Measurements from ENCODE around the gene IGFBP7.

Gene IGFBP7

DNA sequence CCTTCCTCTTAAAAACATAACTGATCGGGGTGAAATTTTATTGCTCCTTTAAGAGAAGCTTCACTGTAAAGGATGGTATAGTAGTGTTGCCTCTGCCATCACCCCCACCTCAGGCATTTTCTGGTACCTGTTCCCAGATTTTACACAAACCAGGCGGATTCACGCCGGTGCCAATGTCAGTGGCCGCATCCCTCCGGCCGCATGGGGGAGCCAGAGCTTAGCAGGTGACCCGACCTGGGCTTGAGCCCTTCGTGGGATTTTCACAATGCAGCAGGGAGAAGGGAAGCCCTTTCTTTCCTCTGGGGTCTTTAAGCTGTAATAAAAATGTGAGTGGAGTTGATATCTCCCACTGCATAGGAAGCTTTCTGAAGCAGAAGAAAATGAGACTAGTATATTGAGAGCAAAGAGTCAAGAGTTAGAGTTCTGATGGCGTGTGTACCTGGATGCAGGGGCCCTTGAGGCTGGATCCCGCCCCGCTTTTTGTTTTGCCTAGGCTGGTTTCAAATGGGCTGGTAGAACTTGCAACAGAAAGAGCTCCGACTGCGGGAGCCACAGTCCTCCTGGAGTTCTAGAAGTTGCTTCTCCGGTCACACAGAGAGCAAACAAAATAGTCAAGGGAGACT is 72.1 kb downstream of the IGFBP7 start:
- Histone ChIP-seq H3K27ac (ENCODE audit: low read depth, low read length) (no peak overlapping the region), H3K9ac (ENCODE audit: low read length) (no peak overlapping the region), H3K4me1 (ENCODE audit: control insufficient read depth, insufficient read depth, low read length) (peaks cover 15% of the 10 kb centered on the region), H3K36me3 (ENCODE audit: control insufficient read depth, insufficient read depth, low read length) (0 out of 2 replicates have a peak, but pooled peaks cover 1% of the 10 kb centered on the region), H3K4me3 (ENCODE audit: low read depth, low read length) (0 out of 2 replicates have a peak overlapping the region, but pooled peaks have one; percentile 32), H3K9me3 (ENCODE audit: control insufficient read depth, insufficient read depth, low read depth, low read length) (no peaks in the 10 kb centered on the region), H3K27me3 (ENCODE audit: control insufficient read depth, insufficient read depth, low read length) (no peaks in the 10 kb centered on the region)

DNA sequence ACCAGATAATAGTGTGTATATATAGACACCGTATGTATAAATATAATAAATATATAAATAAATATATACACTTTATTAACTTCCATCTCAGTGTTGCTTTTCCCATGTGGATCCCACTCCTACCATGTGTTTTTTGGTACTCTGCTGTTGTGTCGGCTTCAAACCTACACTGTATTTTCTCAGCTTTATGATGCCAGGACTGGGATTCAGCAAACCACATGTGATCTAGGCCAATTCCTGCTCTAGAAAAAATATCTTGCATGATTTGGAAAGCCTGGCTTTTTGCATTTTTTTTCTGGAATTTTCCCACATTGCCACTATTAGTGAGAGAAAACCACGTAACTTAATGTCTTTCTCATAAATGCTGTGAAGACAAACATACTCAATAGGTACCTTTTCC is 75.7 kb downstream of the IGFBP7 start:
- no peak overlapping the region for H3K9ac ChIP-seq (ENCODE audit: low read length)
- H3K36me3 ChIP-seq (ENCODE audit: control insufficient read depth, insufficient read depth, low read length): peaks cover 31% of the 10 kb centered on the region
- peaks cover 8% of the 10 kb centered on the region for H3K4me1 ChIP-seq (ENCODE audit: control insufficient read depth, insufficient read depth, low read length)
- H3K27me3 ChIP-seq (ENCODE audit: control insufficient read depth, insufficient read depth, low read length): no peaks in the 10 kb centered on the region
- H3K9me3 ChIP-seq (ENCODE audit: control insufficient read depth, insufficient read depth, low read depth, low read length): no peaks in the 10 kb centered on the region
- H3K27ac ChIP-seq (ENCODE audit: low read depth, low read length): no peak overlapping the region
- H3K4me3 ChIP-seq (ENCODE audit: low read depth, low read length): no peak overlapping the region

DNA sequence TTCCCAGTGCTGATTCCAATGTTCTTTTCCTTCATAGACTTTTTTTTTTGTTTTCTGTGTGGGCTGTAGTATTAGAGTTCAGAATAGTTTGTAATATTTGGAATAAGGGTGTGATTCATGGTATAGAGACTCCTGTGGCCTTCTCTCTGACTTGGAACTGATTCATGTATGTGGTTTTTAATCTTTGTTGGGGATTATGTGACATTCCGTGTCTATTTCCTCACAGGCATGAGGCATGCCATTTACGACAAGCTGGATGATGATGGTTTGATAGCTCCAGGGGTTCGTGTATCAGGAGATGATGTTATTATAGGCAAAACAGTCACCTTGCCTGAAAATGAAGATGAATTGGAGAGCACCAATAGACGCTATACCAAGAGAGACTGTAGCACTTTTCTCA is 87.1 kb downstream of the IGFBP7 start:
- Histone ChIP-seq H3K36me3 (ENCODE audit: control insufficient read depth, insufficient read depth, low read length) (peaks cover 98% of the 10 kb centered on the region), H3K4me1 (ENCODE audit: control insufficient read depth, insufficient read depth, low read length) (no peaks in the 10 kb centered on the region), H3K4me3 (ENCODE audit: low read depth, low read length) (no peak overlapping the region), H3K9ac (ENCODE audit: low read length) (no peak overlapping the region), H3K27ac (ENCODE audit: low read depth, low read length) (no peak overlapping the region), H3K27me3 (ENCODE audit: control insufficient read depth, insufficient read depth, low read length) (no peaks in the 10 kb centered on the region), H3K9me3 (ENCODE audit: control insufficient read depth, insufficient read depth, low read depth, low read length) (no peaks in the 10 kb centered on the region)

DNA sequence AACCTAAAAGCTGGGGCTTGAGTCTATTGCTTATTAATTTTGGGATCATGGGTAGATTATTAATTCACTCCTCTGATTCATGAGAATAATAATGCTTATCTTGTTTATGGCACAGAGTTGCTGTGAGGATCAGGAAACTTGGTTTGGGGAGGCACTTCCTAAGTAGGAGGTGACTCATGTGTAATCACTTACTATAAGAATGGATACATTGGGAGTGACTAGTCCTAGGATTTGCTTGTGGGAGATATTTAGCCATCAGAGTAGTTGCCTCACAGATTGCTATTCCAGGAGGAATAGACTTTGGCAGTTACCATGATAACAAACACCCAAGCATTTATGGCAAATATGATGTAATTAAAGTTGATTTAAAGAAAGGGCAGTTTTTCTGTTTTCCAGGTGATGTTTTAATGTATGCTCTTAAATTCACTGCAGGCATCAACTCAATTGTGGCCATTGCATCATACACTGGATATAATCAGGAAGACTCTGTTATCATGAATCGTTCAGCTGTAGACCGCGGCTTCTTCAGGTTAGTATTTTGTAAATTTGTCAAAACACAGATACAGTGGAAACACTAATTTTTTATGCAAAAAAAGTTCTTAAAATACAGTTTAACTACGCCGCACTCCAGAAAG is 89.6 kb downstream of the IGFBP7 start:
- Histone ChIP-seq H3K27me3 (ENCODE audit: control insufficient read depth, insufficient read depth, low read length) (no peaks in the 10 kb centered on the region), H3K4me3 (ENCODE audit: low read depth, low read length) (no peak overlapping the region), H3K4me1 (ENCODE audit: control insufficient read depth, insufficient read depth, low read length) (no peaks in the 10 kb centered on the region), H3K9ac (ENCODE audit: low read length) (no peak overlapping the region), H3K36me3 (ENCODE audit: control insufficient read depth, insufficient read depth, low read length) (peaks cover 94% of the 10 kb centered on the region), H3K27ac (ENCODE audit: low read depth, low read length) (no peak overlapping the region), H3K9me3 (ENCODE audit: control insufficient read depth, insufficient read depth, low read depth, low read length) (no peaks in the 10 kb centered on the region)

DNA sequence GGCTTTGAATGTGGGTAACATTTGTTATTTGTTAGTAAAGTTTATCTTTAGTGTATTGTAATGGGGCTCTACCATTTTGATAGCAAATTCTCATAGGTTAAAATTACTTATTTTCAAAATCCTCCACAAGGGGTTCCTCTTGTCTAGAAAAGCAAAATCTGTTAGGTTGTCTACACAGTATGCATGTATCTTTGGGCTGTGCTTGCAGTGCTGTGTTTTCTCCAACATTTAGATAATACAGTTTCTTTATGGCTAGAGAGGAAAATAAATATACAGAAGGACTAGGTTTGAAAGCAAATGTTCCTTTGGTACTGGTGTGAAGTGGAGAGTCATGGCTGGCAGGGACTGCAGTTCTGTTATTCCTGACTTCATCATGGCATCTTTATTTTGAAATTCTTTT is 91.2 kb downstream of the IGFBP7 start:
- Histone ChIP-seq H3K4me3 (ENCODE audit: low read depth, low read length) (no peak overlapping the region), H3K4me1 (ENCODE audit: control insufficient read depth, insufficient read depth, low read length) (no peaks in the 10 kb centered on the region), H3K9me3 (ENCODE audit: control insufficient read depth, insufficient read depth, low read depth, low read length) (no peaks in the 10 kb centered on the region), H3K27ac (ENCODE audit: low read depth, low read length) (no peak overlapping the region), H3K27me3 (ENCODE audit: control insufficient read depth, insufficient read depth, low read length) (no peaks in the 10 kb centered on the region), H3K36me3 (ENCODE audit: control insufficient read depth, insufficient read depth, low read length) (peaks cover 90% of the 10 kb centered on the region), H3K9ac (ENCODE audit: low read length) (no peak overlapping the region)

DNA sequence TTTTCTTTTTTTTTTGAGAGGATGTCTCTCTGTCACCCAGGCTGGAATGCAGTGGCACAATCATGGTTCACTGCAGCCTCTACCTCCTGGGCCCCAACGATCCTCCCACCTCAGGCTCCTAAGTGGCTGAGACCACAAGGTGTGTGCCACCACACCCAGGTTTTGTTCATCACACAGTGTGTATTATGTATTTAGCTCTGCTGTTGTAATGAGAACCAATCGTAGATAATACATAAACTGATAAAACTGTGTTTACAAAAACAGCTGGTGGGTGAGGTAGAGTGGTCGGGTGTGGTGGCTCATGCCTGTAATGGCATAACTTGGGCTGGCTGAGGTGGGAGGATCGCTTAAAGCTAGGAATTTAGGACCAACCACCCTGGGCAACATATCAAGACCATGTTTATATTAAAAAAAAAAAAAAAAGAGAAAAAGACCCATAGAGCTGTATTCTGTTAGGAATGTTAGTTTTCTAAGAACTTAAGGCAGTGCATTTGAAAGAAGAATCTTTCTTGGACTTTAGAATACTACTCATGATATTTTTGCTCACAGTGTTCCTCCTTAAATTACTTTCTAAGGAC is 96.6 kb downstream of the IGFBP7 start:
- peaks cover 85% of the 10 kb centered on the region for H3K36me3 ChIP-seq (ENCODE audit: control insufficient read depth, insufficient read depth, low read length)
- no peak overlapping the region for H3K27ac ChIP-seq (ENCODE audit: low read depth, low read length)
- no peaks in the 10 kb centered on the region for H3K9me3 ChIP-seq (ENCODE audit: control insufficient read depth, insufficient read depth, low read depth, low read length)
- H3K4me3 ChIP-seq (ENCODE audit: low read depth, low read length): no peak overlapping the region
- no peaks in the 10 kb centered on the region for H3K27me3 ChIP-seq (ENCODE audit: control insufficient read depth, insufficient read depth, low read length)
- no peaks in the 10 kb centered on the region for H3K4me1 ChIP-seq (ENCODE audit: control insufficient read depth, insufficient read depth, low read length)
- H3K9ac ChIP-seq (ENCODE audit: low read length): no peak overlapping the region

DNA sequence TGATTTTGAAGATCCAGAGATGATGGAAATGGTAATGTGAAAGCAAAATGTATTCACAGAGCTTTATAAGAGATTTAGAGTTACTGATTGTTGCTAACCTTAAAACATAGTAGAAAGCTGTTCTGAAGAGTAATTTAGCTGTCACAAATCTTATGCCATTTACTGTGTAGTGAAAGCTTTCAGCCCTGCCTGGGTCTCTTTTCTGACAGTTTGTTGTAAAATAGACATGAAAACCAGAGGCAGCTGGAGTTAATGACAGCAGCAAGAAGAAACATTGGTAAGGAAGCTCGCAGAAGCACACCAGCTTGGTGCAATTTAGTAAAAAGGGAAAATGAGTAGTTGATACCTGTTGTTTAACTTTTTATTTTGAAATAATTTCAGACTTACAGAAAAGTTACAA is 110.4 kb downstream of the IGFBP7 start:
- Histone ChIP-seq H3K4me1 (ENCODE audit: control insufficient read depth, insufficient read depth, low read length) (no peaks in the 10 kb centered on the region), H3K9me3 (ENCODE audit: control insufficient read depth, insufficient read depth, low read depth, low read length) (no peaks in the 10 kb centered on the region), H3K27ac (ENCODE audit: low read depth, low read length) (no peak overlapping the region), H3K27me3 (ENCODE audit: control insufficient read depth, insufficient read depth, low read length) (no peaks in the 10 kb centered on the region), H3K9ac (ENCODE audit: low read length) (no peak overlapping the region), H3K36me3 (ENCODE audit: control insufficient read depth, insufficient read depth, low read length) (peaks cover 88% of the 10 kb centered on the region), H3K4me3 (ENCODE audit: low read depth, low read length) (no peak overlapping the region)

DNA sequence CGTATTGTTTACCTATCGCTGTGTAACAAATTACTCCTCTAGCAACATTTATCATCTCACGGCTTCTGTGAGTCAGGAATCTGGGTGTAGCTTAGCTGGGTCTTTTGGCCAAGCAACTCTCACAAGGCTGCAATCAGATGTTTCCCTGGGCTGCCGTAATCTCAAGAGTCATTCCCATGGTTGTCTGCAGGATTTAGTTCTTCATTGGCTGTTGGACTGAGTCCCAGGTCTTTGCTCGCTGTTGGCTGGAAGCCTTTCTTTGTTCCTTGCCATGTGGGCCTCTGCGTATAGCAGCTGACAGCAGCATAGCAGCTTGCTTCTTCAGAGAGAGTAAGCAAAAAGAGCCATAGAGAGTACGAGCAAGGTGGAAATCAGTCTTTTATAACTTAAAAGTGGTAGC is 114.7 kb downstream of the IGFBP7 start:
- Histone ChIP-seq H3K9me3 (ENCODE audit: control insufficient read depth, insufficient read depth, low read depth, low read length) (no peaks in the 10 kb centered on the region), H3K4me1 (ENCODE audit: control insufficient read depth, insufficient read depth, low read length) (no peaks in the 10 kb centered on the region), H3K36me3 (ENCODE audit: control insufficient read depth, insufficient read depth, low read length) (peaks cover 87% of the 10 kb centered on the region), H3K27me3 (ENCODE audit: control insufficient read depth, insufficient read depth, low read length) (no peaks in the 10 kb centered on the region), H3K4me3 (ENCODE audit: low read depth, low read length) (no peak overlapping the region), H3K9ac (ENCODE audit: low read length) (no peak overlapping the region), H3K27ac (ENCODE audit: low read depth, low read length) (no peak overlapping the region)

DNA sequence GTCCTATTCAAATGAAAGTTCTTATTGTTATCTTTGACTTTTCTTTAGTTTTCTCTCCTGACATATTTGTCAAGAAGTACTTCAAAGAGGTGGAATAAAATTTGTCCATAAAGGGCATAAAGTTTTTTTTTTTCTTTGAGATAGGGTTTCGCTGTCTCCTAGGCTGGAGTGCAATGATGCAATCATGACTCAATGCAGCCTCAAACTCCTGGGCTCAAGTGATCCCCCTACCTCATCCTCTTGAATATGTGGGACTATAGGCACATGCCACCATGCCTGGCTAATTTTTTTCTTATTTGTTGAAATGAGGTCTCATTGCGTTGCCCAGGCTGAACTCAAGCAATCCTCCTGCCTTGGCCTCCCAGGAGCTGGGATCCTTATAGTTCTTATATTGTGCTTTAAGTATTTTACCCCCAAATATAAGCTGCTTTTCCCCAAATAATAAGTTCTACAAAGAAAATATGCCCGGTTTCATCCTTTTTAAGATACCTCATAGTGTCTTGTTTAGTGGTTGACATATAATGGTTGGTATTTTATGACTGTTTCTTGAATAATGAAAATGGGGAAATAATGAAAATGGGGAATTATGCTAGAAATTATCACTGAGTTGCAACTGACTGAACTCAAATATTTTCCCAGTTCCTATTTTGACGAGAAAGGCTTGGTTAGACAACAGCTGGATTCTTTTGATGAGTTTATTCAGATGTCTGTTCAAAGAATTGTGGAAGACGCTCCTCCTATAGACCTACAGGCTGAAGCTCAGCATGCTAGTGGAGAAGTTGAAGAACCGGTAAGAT is 119.9 kb downstream of the IGFBP7 start:
- no peaks in the 10 kb centered on the region for H3K27me3 ChIP-seq (ENCODE audit: control insufficient read depth, insufficient read depth, low read length)
- no peak overlapping the region for H3K4me3 ChIP-seq (ENCODE audit: low read depth, low read length)
- no peaks in the 10 kb centered on the region for H3K4me1 ChIP-seq (ENCODE audit: control insufficient read depth, insufficient read depth, low read length)
- H3K27ac ChIP-seq (ENCODE audit: low read depth, low read length): 0 out of 2 replicates have a peak overlapping the region, but pooled peaks have one; percentile 47
- no peak overlapping the region for H3K9ac ChIP-seq (ENCODE audit: low read length)
- peaks cover 89% of the 10 kb centered on the region for H3K36me3 ChIP-seq (ENCODE audit: control insufficient read depth, insufficient read depth, low read length)
- no peaks in the 10 kb centered on the region for H3K9me3 ChIP-seq (ENCODE audit: control insufficient read depth, insufficient read depth, low read depth, low read length)

DNA sequence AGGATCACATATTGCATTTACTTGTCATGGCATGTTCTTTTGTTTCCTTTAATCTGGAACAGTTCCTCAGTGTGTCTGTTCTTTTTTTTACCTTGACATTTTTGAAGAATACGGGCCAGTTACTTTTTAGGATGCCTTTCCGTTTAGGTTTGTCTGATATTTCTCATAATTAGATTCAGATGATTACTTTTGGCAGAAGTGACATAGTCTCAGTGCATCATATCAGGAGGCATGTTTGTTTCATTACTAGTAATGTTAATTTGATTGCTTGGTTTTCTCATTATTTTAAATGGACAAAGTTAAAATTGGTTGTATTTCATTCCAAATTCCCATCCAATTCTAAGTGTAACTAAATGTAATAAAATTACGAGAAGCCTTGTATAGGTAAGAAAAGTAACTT is 123.2 kb downstream of the IGFBP7 start:
- H3K27ac ChIP-seq (ENCODE audit: low read depth, low read length): no peak overlapping the region
- no peak overlapping the region for H3K4me3 ChIP-seq (ENCODE audit: low read depth, low read length)
- no peak overlapping the region for H3K9ac ChIP-seq (ENCODE audit: low read length)
- no peaks in the 10 kb centered on the region for H3K4me1 ChIP-seq (ENCODE audit: control insufficient read depth, insufficient read depth, low read length)
- H3K27me3 ChIP-seq (ENCODE audit: control insufficient read depth, insufficient read depth, low read length): no peaks in the 10 kb centered on the region
- no peaks in the 10 kb centered on the region for H3K9me3 ChIP-seq (ENCODE audit: control insufficient read depth, insufficient read depth, low read depth, low read length)
- H3K36me3 ChIP-seq (ENCODE audit: control insufficient read depth, insufficient read depth, low read length): peaks cover 62% of the 10 kb centered on the region

DNA sequence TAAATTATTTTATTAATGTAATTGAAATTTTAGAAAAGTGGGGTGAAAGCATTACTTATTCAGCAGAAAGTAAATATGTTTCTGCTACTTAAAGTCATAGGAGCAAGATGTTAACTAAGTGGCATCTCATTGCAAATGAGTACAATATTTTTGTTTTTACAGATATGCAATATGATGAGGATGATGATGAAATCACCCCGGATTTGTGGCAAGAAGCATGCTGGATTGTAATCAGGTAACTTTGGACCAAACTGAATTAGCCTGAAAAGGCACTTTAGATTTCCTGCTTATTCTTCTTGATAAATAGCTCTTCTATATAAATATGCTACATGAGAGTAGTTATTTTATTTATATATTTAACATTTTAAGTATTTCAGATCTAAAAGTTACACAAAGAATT is 124.0 kb downstream of the IGFBP7 start:
- H3K4me3 ChIP-seq (ENCODE audit: low read depth, low read length): no peak overlapping the region
- H3K9ac ChIP-seq (ENCODE audit: low read length): no peak overlapping the region
- H3K27me3 ChIP-seq (ENCODE audit: control insufficient read depth, insufficient read depth, low read length): no peaks in the 10 kb centered on the region
- no peaks in the 10 kb centered on the region; the same call in 1 of the 2 replicates for H3K4me1 ChIP-seq (ENCODE audit: control insufficient read depth, insufficient read depth, low read length)
- H3K36me3 ChIP-seq (ENCODE audit: control insufficient read depth, insufficient read depth, low read length): peaks cover 54% of the 10 kb centered on the region
- no peaks in the 10 kb centered on the region for H3K9me3 ChIP-seq (ENCODE audit: control insufficient read depth, insufficient read depth, low read depth, low read length)
- no peak overlapping the region for H3K27ac ChIP-seq (ENCODE audit: low read depth, low read length)

Data from HUES6 (cell line).